Renal pelvis (tissue), 12 donors: ENCODE data around the gene TMEM141. TPM values are rescaled to one million over a fixed set of nuclear protein-coding genes. Genes with fewer than 3 reads are reported as not detected.

Experiments used
- DNase-seq: peaks from one replicate; pipeline ENCODE4 v3.0.0-alpha.2; 2013
- long read RNA-seq, 16 experiments: transcript quantifications; one replicate each; lab custom pipeline, GENCODE V29; 2026
- polyA plus RNA-seq, 3 donors: library from polyadenylated mRNA; unstranded; fragments of 120-200 nt; gene quantifications; one replicate each; pipeline ENCODE4 v1.2.1, GENCODE V29; 2013; ENCODE audit not compliant: insufficient read length in 3 of 3

TMEM141 gene
- polyA plus RNA-seq = 10 to 100 TPM; 77.3 to 83.8 (median 78.0) TPM
- long read RNA-seq, donor 1, transcript TMEM141-201 (5 exons, 768 nt) = major isoform, 45 of 51 reads
- long read RNA-seq, donor 1, partial matches to known transcripts = 0 of 51 reads
- long read RNA-seq, donor 1, other reads (novel, unspliced or antisense) = 0 of 51 reads
- long read RNA-seq, donor 2, transcript TMEM141-204 (4 exons, 683 nt) = minor isoform, 10 of 82 reads
- long read RNA-seq, donor 2, transcript TMEM141-201 (5 exons, 768 nt) = major isoform, 64 of 82 reads
- long read RNA-seq, donor 2, transcript TMEM141-202 (5 exons, 839 nt) = minor isoform, 7 of 82 reads
- long read RNA-seq, donor 2, partial matches to known transcripts = 0 of 82 reads
- long read RNA-seq, donor 2, other reads (novel, unspliced or antisense) = 0 of 82 reads
- long read RNA-seq, donor 3, transcript TMEM141-202 (5 exons, 839 nt) = minor isoform, 5 of 54 reads
- long read RNA-seq, donor 3, transcript TMEM141-204 (4 exons, 683 nt) = minor isoform, 5 of 54 reads
- long read RNA-seq, donor 3, transcript TMEM141-201 (5 exons, 768 nt) = major isoform, 44 of 54 reads
- long read RNA-seq, donor 3, partial matches to known transcripts = 0 of 54 reads
- long read RNA-seq, donor 3, other reads (novel, unspliced or antisense) = 0 of 54 reads
- long read RNA-seq, donor 4, transcript TMEM141-201 (5 exons, 768 nt) = major isoform, 97 of 110 reads
- long read RNA-seq, donor 4, transcript TMEM141-202 (5 exons, 839 nt) = minor isoform, 8 of 110 reads
- long read RNA-seq, donor 4, partial matches to known transcripts = 0 of 110 reads
- long read RNA-seq, donor 4, other reads (novel, unspliced or antisense) = 0 of 110 reads
- long read RNA-seq, donor 5, transcript TMEM141-201 (5 exons, 768 nt) = major isoform, 37 of 42 reads
- long read RNA-seq, donor 5, partial matches to known transcripts = 0 of 42 reads
- long read RNA-seq, donor 5, other reads (novel, unspliced or antisense) = 0 of 42 reads
- long read RNA-seq, donor 6, transcript TMEM141-201 (5 exons, 768 nt) = major isoform, 29 of 40 reads
- long read RNA-seq, donor 6, transcript TMEM141-204 (4 exons, 683 nt) = minor isoform, 9 of 40 reads
- long read RNA-seq, donor 6, partial matches to known transcripts = 0 of 40 reads
- long read RNA-seq, donor 6, other reads (novel, unspliced or antisense) = 0 of 40 reads
- long read RNA-seq, donor 7, transcript TMEM141-201 (5 exons, 768 nt) = major isoform, 59 of 69 reads
- long read RNA-seq, donor 7, transcript TMEM141-202 (5 exons, 839 nt) = minor isoform, 7 of 69 reads
- long read RNA-seq, donor 7, partial matches to known transcripts = 0 of 69 reads
- long read RNA-seq, donor 7, other reads (novel, unspliced or antisense) = 0 of 69 reads
- long read RNA-seq, donor 8, transcript TMEM141-201 (5 exons, 768 nt) = major isoform, 12 of 16 reads
- long read RNA-seq, donor 8, partial matches to known transcripts = 0 of 16 reads
- long read RNA-seq, donor 8, other reads (novel, unspliced or antisense) = 0 of 16 reads
- long read RNA-seq, donor 9, transcript TMEM141-201 (5 exons, 768 nt) = major isoform, 66 of 81 reads
- long read RNA-seq, donor 9, transcript TMEM141-202 (5 exons, 839 nt) = minor isoform, 5 of 81 reads
- long read RNA-seq, donor 9, partial matches to known transcripts = 0 of 81 reads
- long read RNA-seq, donor 9, other reads (novel, unspliced or antisense) = 6 of 81 reads
- long read RNA-seq, donor 10, transcript TMEM141-202 (5 exons, 839 nt) = minor isoform, 5 of 57 reads
- long read RNA-seq, donor 10, transcript TMEM141-201 (5 exons, 768 nt) = major isoform, 42 of 57 reads
- long read RNA-seq, donor 10, partial matches to known transcripts = 6 of 57 reads
- long read RNA-seq, donor 10, other reads (novel, unspliced or antisense) = 0 of 57 reads
- long read RNA-seq, donor 11, transcript TMEM141-201 (5 exons, 768 nt) = major isoform, 24 of 30 reads
- long read RNA-seq, donor 11, partial matches to known transcripts = 0 of 30 reads
- long read RNA-seq, donor 11, other reads (novel, unspliced or antisense) = 0 of 30 reads
- long read RNA-seq, donor 12, transcript TMEM141-201 (5 exons, 768 nt) = major isoform, 66 of 83 reads
- long read RNA-seq, donor 12, transcript TMEM141-204 (4 exons, 683 nt) = minor isoform, 5 of 83 reads
- long read RNA-seq, donor 12, partial matches to known transcripts = 9 of 83 reads
- long read RNA-seq, donor 12, other reads (novel, unspliced or antisense) = 0 of 83 reads
- long read RNA-seq, donor 13, transcript TMEM141-201 (5 exons, 768 nt) = major isoform, 27 of 41 reads
- long read RNA-seq, donor 13, partial matches to known transcripts = 8 of 41 reads
- long read RNA-seq, donor 13, other reads (novel, unspliced or antisense) = 0 of 41 reads
- long read RNA-seq, donor 14 = 0 reads
- long read RNA-seq, donor 15, transcript TMEM141-202 (5 exons, 839 nt) = minor isoform, 10 of 144 reads
- long read RNA-seq, donor 15, transcript TMEM141-201 (5 exons, 768 nt) = major isoform, 118 of 144 reads
- long read RNA-seq, donor 15, partial matches to known transcripts = 9 of 144 reads
- long read RNA-seq, donor 15, other reads (novel, unspliced or antisense) = 0 of 144 reads
- long read RNA-seq, donor 16, transcript TMEM141-201 (5 exons, 768 nt) = major isoform, 59 of 69 reads
- long read RNA-seq, donor 16, transcript TMEM141-204 (4 exons, 683 nt) = minor isoform, 5 of 69 reads
- long read RNA-seq, donor 16, transcript TMEM141-202 (5 exons, 839 nt) = minor isoform, 5 of 69 reads
- long read RNA-seq, donor 16, partial matches to known transcripts = 0 of 69 reads
- long read RNA-seq, donor 16, other reads (novel, unspliced or antisense) = 0 of 69 reads

GRCh38 chr9:136790640-136791515 is at the start of gene TMEM141:
TMEM141 (plus strand) TSS chr9:136791344; CDS start chr9:136791371, 27 bp downstream.
- peak; percentile 99 for DNase-seq

- no peak for DNase-seq
These were observed 49.1 kb upstream of the TMEM141 start for GRCh38 chr9:136741883-136742571.

GRCh38 chr9:136742591-136743391 is 48.4 kb upstream of the TMEM141 start, which contains the start of gene LCN10:
LCN10 (minus strand) TSS chr9:136742940; CDS start chr9:136742903, 37 bp downstream.
- peak; percentile 79 for DNase-seq

GRCh38 chr9:136743639-136744211 is 47.4 kb upstream of the TMEM141 start:
- DNase-seq = no peak

- DNase-seq = no peak
These were observed 46.4 kb upstream of the TMEM141 start for GRCh38 chr9:136744773-136745172.

GRCh38 chr9:136745389-136746154 is 45.6 kb upstream of the TMEM141 start:
- no peak for DNase-seq

- no peak for DNase-seq
These were observed 45.0 kb upstream of the TMEM141 start for GRCh38 chr9:136746155-136746490.

- DNase-seq = no peak
These were observed 44.5 kb upstream of the TMEM141 start for GRCh38 chr9:136746621-136747020.

- no peak for DNase-seq
These were observed 43.7 kb upstream of the TMEM141 start for GRCh38 chr9:136747161-136748060.

- DNase-seq = no peak
These were observed 42.9 kb upstream of the TMEM141 start, which contains the start of gene LCN6 for GRCh38 chr9:136748201-136748600. LCN6 (minus strand) TSS chr9:136748525; CDS start chr9:136748483, 42 bp downstream.

GRCh38 chr9:136748666-136749611 is 42.2 kb upstream of the TMEM141 start:
- DNase-seq = no peak

- DNase-seq = no peak
These were observed 40.6 kb upstream of the TMEM141 start for GRCh38 chr9:136750526-136750925.
